RPMI8226 (cell line): ENCODE measurements around the gene DES.
"Not testable (repeated sequence)": the region's sequence is repeated elsewhere in the genome, so short reads cannot be mapped to it uniquely, and the experiment has no call there.

ENCODE experiments used
- DNase-seq: peaks from one replicate; pipeline ENCODE4 v3.0.0-alpha.2; 2015

DES gene

GRCh38 chr2:219418155-219419011 is at the start of gene DES:
Gene DES, plus strand, starts transcription at chr2:219418377. Its CDS starts 86 bp downstream, at chr2:219418463.
- no peak for DNase-seq

GRCh38 chr2:219368690-219369191 is 49.4 kb upstream of the DES start:
- no peak for DNase-seq

- DNase-seq: no peak
Observed at GRCh38 chr2:219369447-219369861, 48.7 kb upstream of the DES start.

GRCh38 chr2:219378163-219378851 is 39.9 kb upstream of the DES start:
- DNase-seq: no peak

GRCh38 chr2:219380926-219381325 is 37.3 kb upstream of the DES start:
- no peak for DNase-seq

GRCh38 chr2:219381448-219381847 is 36.7 kb upstream of the DES start:
- no peak for DNase-seq

- DNase-seq: no peak
Observed at GRCh38 chr2:219384083-219384713, 34.0 kb upstream of the DES start.

GRCh38 chr2:219384859-219385258 is 33.3 kb upstream of the DES start:
- DNase-seq: no peak

GRCh38 chr2:219385958-219386520 is 32.1 kb upstream of the DES start:
- no peak for DNase-seq

GRCh38 chr2:219386532-219387280 is 31.5 kb upstream of the DES start:
- DNase-seq: peak; percentile 8

- DNase-seq: peak; percentile 85
Observed at GRCh38 chr2:219387306-219388120, 30.7 kb upstream of the DES start, which contains the start of gene DNPEP. Gene DNPEP, minus strand, starts transcription at chr2:219387912. Its CDS starts 118 bp downstream, at chr2:219387794.

- DNase-seq: peak; percentile 92
Observed at GRCh38 chr2:219388121-219388906, 29.9 kb upstream of the DES start.

- no peak for DNase-seq
Observed at GRCh38 chr2:219388907-219389156, 29.3 kb upstream of the DES start.

GRCh38 chr2:219392754-219393153 is 25.4 kb upstream of the DES start:
- DNase-seq: no peak

- not testable (repeated sequence) for DNase-seq
Observed at GRCh38 chr2:219395056-219395455, 23.1 kb upstream of the DES start.

GRCh38 chr2:219395609-219396008 is 22.6 kb upstream of the DES start:
- DNase-seq: no peak

GRCh38 chr2:219396863-219397457 is 21.2 kb upstream of the DES start:
- no peak for DNase-seq

GRCh38 chr2:219398721-219399363 is 19.3 kb upstream of the DES start:
- peak; percentile 34 for DNase-seq

- DNase-seq: no peak
Observed at GRCh38 chr2:219399716-219400478, 18.3 kb upstream of the DES start.
